Peyer's patch (tissue), 4 donors: ENCODE data around the gene OAS3. TPM values are rescaled to one million over a fixed set of nuclear protein-coding genes. Genes with fewer than 3 reads are reported as not detected.

Experiments
- DNase-seq, 3 donors: peaks; one replicate each; pipeline ENCODE4 v3.0.0-alpha.2; 2017 to 2019
- H3K27ac ChIP-seq, 4 donors: fragments of 200-600 bp; sonication (generic); one replicate each; pipeline ENCODE4 v1.5.1; 2016 to 2019
- H3K27me3 ChIP-seq, 2 donors: fragments of 200-600 bp; sonication (generic); one replicate each; pipeline ENCODE4 v1.5.1; 2019
- H3K36me3 ChIP-seq, 3 donors: fragments of 200-600 bp; sonication (generic); one replicate each; pipeline ENCODE4 v1.5.1; 2016 to 2019
- H3K4me1 ChIP-seq, 4 donors: fragments of 200-600 bp; sonication (generic); one replicate each; pipeline ENCODE4 v1.5.1; 2016 to 2019
- H3K4me3 ChIP-seq, 4 donors: fragments of 200-600 bp; sonication (generic); 1 replicate in 3 of 4; 2 replicates in 1 of 4; pipeline ENCODE4 v1.5.1; 2016 to 2019; ENCODE audit warnings: mild to moderate bottlenecking in 1 of 4
- H3K9me3 ChIP-seq, 4 donors: fragments of 200-600 bp; sonication (generic); one replicate each; pipeline ENCODE4 v1.5.1; 2016 to 2019; ENCODE audit warnings: mild to moderate bottlenecking in 1 of 4
- POLR2A ChIP-seq, 2 donors: fragments of 450-650 bp; IDR thresholded peaks; one replicate each; pipeline ENCODE4 v1.5.1; 2017; ENCODE audit warnings: antibody characterized with exemption in 2 of 2, mild to moderate bottlenecking in 2 of 2, moderate library complexity in 2 of 2
- total RNA-seq, 4 donors: library from RNA; depleted of rRNA; stranded (reverse); fragments of >200 nt; gene quantifications; one replicate each; pipeline ENCODE4 v1.1.0, GENCODE V29; 2016
- TF ChIP-seq, protein P1 (sequence below), 6 experiments: fragments of 450-650 bp in 4 of 6; fragments of 200-600 bp in 2 of 6; sonication (generic) in 1 of 6; IDR thresholded peaks; one replicate each; pipeline ENCODE4 v1.5.1; 2017 to 2019; ENCODE audit warnings: antibody characterized with exemption in 6 of 6, mild to moderate bottlenecking in 3 of 6, moderate library complexity in 1 of 6

The OAS3 gene
- total RNA-seq, 4 donors from 2014 or later = 7.1 to 53.6 (median 16.7) TPM

DNA sequence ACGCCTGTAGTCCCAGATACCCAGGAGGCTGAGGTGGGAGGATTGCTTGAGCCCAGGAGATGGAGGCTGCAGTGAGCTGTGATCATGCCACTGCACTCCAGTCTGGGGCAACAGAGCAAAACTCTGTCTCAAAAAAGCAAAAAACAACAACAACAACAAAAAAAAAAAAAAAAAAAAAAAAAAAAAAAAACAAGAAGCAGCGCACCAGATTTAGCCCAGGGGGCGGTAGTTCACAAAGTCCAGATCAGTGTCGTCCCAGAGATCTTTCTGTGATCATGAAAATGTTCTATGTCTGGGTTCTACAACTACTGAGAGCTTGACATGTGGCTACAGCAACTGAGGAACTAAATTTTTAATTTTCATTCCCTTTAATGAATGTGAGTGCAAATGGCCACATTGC is 67.5 kb downstream of the OAS3 start:
- Histone ChIP-seq H3K4me3 (no peak overlapping the region), H3K27ac (no peak overlapping the region), H3K36me3 (peaks cover 0 to 47% (median 0%) of the 10 kb centered on the region in 3 donors), H3K4me1 (no peaks in the 10 kb centered on the region), H3K27me3 (no peaks in the 10 kb centered on the region), H3K9me3 (no peaks in the 10 kb centered on the region)
- TF ChIP-seq, protein P1, sequence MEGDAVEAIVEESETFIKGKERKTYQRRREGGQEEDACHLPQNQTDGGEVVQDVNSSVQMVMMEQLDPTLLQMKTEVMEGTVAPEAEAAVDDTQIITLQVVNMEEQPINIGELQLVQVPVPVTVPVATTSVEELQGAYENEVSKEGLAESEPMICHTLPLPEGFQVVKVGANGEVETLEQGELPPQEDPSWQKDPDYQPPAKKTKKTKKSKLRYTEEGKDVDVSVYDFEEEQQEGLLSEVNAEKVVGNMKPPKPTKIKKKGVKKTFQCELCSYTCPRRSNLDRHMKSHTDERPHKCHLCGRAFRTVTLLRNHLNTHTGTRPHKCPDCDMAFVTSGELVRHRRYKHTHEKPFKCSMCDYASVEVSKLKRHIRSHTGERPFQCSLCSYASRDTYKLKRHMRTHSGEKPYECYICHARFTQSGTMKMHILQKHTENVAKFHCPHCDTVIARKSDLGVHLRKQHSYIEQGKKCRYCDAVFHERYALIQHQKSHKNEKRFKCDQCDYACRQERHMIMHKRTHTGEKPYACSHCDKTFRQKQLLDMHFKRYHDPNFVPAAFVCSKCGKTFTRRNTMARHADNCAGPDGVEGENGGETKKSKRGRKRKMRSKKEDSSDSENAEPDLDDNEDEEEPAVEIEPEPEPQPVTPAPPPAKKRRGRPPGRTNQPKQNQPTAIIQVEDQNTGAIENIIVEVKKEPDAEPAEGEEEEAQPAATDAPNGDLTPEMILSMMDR (IDR thresholded peaks at IDR 0.05) = peak in 1 of 6 experiments; percentile 9
- no peak for TF ChIP-seq POLR2A (IDR thresholded peaks at IDR 0.05)
- DNase-seq = peak in 1 of 3 donors; percentile 8

DNA sequence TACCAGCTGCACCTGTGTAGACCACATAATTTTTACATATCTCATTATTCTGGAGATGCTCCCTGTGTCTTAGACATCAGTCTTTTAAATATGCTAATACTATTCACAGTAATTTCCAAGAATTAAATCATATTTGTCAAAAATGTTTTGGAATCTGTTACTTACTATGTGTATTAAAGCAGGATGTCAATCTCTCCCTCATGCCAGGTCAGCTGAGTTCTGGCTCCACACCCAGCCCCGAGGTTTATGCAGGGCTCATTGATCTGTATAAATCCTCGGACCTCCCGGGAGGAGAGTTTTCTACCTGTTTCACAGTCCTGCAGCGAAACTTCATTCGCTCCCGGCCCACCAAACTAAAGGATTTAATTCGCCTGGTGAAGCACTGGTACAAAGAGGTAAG is 67.9 kb downstream of the OAS3 start:
- DNase-seq = peak in 1 of 3 donors; percentile 26
- Histone ChIP-seq H3K27me3 (no peaks in the 10 kb centered on the region), H3K4me1 (no peaks in the 10 kb centered on the region), H3K9me3 (peaks cover 0 to under 1% (median 0%) of the 10 kb centered on the region in 4 donors), H3K4me3 (no peak overlapping the region), H3K36me3 (peaks cover 0 to 48% (median 0%) of the 10 kb centered on the region in 3 donors), H3K27ac (no peak overlapping the region)
- TF ChIP-seq, protein P1 (IDR thresholded peaks at IDR 0.05) = no peak
- TF ChIP-seq POLR2A (IDR thresholded peaks at IDR 0.05) = no peak

DNA sequence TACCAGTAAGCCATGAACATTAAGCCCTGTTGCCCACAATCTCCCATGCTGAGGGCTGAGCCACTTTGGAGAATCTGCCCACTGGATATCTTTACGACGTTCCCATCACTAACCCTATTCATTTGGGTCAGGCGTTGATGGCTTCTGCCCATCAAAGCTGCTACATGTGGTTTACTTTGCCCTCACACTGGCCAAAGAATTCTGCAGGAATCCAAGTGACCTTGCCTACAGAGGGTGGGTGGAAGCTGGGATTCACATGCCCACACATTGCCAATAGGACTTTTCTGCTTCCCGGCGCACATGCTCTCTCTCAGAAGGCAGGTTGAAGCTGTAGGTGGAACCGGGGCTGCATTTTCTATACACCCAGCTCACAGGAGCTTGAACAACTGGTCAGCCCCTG is 68.4 kb downstream of the OAS3 start:
- no peak for TF ChIP-seq POLR2A (IDR thresholded peaks at IDR 0.05)
- TF ChIP-seq, protein P1 (IDR thresholded peaks at IDR 0.05) = no peak
- no peaks in the 10 kb centered on the region for H3K27me3 ChIP-seq
- peak in 1 of 3 donors; percentile 23 for DNase-seq
- no peaks in the 10 kb centered on the region for H3K4me1 ChIP-seq
- peaks cover 0 to 4% (median 0%) of the 10 kb centered on the region in 4 donors for H3K9me3 ChIP-seq
- peaks cover 0 to 48% (median 0%) of the 10 kb centered on the region in 3 donors for H3K36me3 ChIP-seq
- H3K4me3 ChIP-seq = no peak overlapping the region
- H3K27ac ChIP-seq = no peak overlapping the region

DNA sequence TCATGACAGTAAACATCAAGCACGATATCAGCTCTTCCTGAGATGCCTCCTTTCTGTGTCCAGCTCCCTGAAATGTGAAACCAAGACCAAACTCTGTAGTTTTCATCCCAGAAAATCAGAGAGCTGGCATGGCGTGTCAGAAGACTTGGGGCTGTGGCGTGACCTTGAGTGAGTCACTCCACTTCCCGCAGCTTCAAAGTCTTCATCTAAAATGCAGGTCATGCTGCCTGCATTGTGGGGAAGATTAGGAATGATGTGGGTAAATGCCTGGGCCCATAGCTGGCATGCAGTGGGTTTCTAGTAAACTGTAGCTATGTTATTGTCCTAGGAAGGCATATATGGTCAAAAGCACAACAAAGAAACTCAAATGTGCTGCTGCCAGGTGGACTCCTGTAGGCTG is 68.9 kb downstream of the OAS3 start:
- Histone ChIP-seq H3K36me3 (peaks cover 0 to 48% (median 0%) of the 10 kb centered on the region in 3 donors), H3K27ac (no peak overlapping the region), H3K4me3 (no peak overlapping the region), H3K4me1 (no peaks in the 10 kb centered on the region), H3K27me3 (no peaks in the 10 kb centered on the region), H3K9me3 (peaks cover 0 to 4% (median 0%) of the 10 kb centered on the region in 4 donors)
- no peak for DNase-seq
- TF ChIP-seq POLR2A (IDR thresholded peaks at IDR 0.05) = no peak
- TF ChIP-seq, protein P1 (IDR thresholded peaks at IDR 0.05) = no peak

DNA sequence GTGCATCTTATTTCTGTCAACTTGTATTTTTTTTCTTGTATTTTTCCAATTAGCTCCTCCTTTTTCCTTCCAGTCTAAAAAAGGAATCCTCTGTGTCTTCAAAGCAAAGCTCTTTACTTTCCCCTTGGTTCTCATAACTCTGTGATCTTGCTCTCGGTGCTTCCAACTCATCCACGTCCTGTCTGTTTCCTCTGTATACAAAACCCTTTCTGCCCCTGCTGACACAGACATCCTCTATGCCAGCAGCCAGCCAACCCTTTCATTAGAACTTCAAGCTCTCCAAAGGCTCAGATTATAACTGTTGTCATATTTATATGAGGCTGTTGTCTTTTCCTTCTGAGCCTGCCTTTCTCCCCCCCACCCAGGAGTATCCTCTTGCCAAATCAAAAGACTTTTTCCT is 72.4 kb downstream of the OAS3 start:
- peaks cover 0 to 43% (median 0%) of the 10 kb centered on the region in 3 donors for H3K36me3 ChIP-seq
- H3K4me1 ChIP-seq = no peaks in the 10 kb centered on the region
- H3K4me3 ChIP-seq = no peak overlapping the region
- no peak for DNase-seq
- H3K27me3 ChIP-seq = no peaks in the 10 kb centered on the region
- H3K27ac ChIP-seq = no peak overlapping the region
- H3K9me3 ChIP-seq = peaks cover 0 to 4% (median 0%) of the 10 kb centered on the region in 4 donors
- no peak for TF ChIP-seq POLR2A (IDR thresholded peaks at IDR 0.05)
- TF ChIP-seq, protein P1 (IDR thresholded peaks at IDR 0.05) = no peak

DNA sequence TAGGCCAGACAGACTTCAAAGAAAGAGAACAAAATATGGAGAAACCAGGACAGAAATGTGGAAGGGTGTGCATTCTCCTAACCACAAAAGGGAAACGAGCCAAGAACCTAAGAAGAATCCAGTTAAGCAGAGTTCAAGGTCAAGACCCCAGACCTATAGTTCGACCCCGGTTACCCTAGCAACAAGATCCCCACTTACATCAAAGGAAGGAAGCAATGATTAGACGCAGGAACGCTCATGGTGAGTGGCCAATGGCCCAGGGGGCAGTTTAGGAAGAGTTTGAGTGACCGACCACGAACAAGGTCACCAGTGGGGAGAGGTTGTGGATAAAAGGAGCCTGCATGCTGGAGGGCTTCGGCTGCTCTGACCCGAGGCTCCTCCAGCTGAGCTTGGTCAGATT is 76.3 kb downstream of the OAS3 start:
- no peaks in the 10 kb centered on the region for H3K27me3 ChIP-seq
- peaks cover 0 to 13% (median 0%) of the 10 kb centered on the region in 3 donors for H3K36me3 ChIP-seq
- no peak overlapping the region for H3K27ac ChIP-seq
- TF ChIP-seq, protein P1 (IDR thresholded peaks at IDR 0.05) = no peak
- TF ChIP-seq POLR2A (IDR thresholded peaks at IDR 0.05) = no peak
- H3K4me3 ChIP-seq = no peak overlapping the region
- DNase-seq = no peak
- peaks cover 0 to 4% (median 0%) of the 10 kb centered on the region in 4 donors for H3K9me3 ChIP-seq
- H3K4me1 ChIP-seq = no peaks in the 10 kb centered on the region
